HG02938 (cell line): ENCODE data around the gene CPM.
"Not testable (repeated sequence)": the region's sequence is repeated elsewhere in the genome, so short reads cannot be mapped to it uniquely, and the experiment has no call there.

Experiments used
- ATAC-seq: cut with Tn5 transposase; IDR thresholded peaks from one replicate; pipeline ENCODE4 v1.9.1; 2021; ENCODE audit warnings: mild to moderate bottlenecking, moderate library complexity; ENCODE audit not compliant: unreplicated experiment

The CPM gene

DNA sequence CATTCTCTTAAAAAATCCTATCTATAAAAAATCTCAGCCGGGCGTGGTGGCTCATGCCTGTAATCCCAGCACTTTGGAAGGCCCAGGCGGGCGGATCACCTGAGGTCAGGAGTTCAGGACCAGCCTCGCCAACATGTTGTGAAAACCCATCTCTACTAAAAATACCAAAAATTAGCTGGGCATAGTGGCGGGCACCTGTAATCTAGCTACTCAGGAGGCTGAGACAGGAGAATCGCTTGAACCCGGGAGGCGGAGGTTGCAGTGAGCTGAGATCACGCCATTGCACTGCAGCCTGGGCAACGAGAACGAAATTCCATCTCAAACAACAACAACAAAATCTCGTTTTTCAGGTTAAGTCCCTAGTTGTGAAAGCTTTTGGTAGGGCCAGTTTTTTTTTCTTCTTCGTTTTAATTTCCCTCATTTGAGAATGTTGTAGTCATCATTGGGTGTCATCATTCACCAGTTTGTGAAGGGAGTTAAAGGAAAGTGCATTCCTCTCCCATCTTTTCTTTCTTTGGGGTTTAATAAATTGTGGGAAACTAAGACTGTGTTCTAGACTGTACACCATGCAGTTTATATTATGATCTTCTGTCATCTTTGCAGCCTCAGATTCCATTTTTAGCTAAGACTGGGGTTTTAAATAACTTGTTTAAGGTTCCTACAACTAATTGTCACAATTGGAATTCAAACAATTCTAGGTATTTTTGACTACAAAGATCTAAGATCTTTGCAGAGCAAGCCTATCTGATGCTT, 101.0 kb downstream of the CPM start:
- no peak for ATAC-seq

- no peak for ATAC-seq
Measured at GRCh38 chr12:68831272-68831671, 101.7 kb downstream of the CPM start.

GRCh38 chr12:68828672-68829068, 104.3 kb downstream of the CPM start:
- ATAC-seq: no peak

DNA sequence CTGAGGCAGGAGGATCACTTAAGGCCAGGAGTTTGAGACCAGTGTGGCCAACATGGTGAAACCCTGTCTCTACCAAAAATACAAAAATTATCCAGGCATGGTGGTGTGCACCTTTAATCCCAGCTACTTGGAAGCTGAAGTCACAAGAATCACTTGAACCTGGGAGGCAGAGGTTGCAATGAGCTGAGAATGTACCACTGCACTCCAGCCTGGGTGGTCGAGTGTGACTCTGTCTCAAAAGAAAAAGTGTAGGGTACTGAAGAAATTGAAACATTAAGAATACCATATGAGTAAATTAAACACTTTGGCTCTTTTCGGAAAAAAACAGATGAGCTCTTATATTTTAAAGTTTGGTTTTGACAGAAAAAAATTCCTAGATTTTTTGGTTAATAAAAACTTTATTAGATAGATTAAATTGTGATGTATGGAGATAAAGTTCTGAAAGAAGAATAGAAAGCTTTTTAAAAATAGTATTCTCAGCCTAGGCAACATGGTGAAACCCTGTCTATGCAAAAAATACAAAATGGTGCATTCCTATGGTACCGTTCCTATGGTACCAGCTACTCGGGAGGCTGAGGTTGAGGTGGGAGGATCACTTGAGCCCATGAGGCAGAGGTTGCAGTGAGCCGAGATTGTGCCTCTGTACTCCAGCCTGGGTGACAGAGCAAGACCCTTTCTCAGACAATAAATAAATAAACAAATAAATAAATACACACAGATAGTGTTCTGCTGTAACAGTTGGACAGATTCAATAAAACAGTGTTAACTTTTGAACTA, 104.9 kb downstream of the CPM start:
- no peak for ATAC-seq

DNA sequence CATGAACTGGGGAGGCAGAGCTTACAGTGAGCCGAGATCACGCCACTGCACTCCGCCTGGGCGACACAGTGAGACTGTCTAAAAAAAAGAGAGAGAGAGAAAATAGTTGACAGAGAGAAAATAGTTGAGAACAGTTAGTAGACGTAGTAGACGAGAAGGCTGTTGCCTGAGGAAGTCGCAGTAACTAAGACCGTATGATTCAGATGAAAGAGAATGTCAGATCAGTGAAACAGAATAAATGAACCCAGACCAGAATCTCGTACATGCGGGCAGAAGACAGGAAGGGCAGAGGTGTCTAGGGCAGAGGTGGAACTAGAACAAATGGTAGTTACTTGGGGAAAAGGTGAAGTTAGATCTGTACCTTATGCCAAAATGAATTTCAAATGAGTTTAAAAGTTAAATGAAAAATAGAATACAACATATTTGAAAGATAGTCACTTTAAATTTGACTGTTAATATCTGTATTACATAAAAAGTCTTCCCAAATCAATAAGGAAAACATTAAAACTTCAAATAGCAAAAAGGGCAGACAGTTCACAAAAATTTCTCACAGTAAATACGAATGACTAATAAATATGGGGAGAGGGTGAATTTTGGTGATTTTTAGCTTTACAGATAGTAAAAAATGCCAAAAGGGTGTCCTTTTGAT, 107.3 kb downstream of the CPM start:
- ATAC-seq: no peak

DNA sequence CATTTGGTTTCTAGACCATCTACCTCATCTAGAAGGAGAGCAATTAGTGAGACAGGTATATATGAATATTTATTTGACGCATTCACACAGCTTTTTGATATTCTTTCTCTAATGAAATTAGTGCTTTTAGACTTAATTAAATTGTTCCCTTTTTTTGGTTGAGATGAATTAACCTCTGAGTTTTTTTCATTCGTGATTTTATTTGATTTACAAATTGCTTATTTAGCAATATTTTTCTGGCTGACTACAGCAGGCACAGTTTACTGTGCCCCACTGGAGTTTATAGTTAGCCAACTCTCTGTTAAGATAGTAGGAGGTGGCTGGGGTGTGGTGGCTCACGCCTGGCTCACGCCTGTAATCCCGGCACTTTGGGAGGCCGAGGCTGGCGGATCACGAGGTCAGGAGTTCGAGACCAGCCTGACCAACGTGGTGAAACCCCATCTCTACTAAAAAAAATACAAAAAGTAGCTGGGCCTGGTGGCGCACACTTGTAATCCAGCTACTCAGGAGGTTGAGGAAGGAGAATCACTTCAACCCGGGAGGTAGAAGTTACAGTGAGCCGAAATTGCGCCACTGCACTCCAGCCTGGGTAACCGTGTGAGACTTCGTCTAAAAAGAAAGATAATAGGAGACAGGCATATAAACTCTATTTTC, 108.2 kb downstream of the CPM start:
- no peak for ATAC-seq

- no peak for ATAC-seq
Measured at GRCh38 chr12:68824131-68824530, 108.8 kb downstream of the CPM start.

DNA sequence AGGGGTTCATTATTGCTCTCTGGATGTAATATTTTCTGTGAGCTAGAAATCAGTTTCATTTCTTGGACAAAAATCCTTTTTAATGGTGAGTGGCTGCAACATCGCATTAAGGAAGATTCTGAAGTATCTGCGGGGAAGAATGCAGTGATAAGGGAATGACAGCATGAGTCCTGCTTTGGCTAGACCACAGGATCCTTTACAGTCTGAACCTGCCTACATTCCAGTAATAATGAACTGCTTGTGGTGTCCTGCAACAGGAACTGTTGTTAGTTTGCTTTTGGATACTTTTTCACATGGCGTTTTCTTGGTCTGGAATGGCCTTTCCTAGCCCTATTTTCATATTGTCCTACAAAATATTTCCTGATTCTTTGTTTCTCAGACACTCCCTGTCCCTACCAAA, 109.3 kb downstream of the CPM start:
- ATAC-seq: no peak

GRCh38 chr12:68821357-68822188, 111.4 kb downstream of the CPM start:
- ATAC-seq: no peak

- ATAC-seq: not testable (repeated sequence)
Measured at GRCh38 chr12:68819481-68819880, 113.5 kb downstream of the CPM start.

- no peak for ATAC-seq
Measured at GRCh38 chr12:68815928-68816800, 116.8 kb downstream of the CPM start.

DNA sequence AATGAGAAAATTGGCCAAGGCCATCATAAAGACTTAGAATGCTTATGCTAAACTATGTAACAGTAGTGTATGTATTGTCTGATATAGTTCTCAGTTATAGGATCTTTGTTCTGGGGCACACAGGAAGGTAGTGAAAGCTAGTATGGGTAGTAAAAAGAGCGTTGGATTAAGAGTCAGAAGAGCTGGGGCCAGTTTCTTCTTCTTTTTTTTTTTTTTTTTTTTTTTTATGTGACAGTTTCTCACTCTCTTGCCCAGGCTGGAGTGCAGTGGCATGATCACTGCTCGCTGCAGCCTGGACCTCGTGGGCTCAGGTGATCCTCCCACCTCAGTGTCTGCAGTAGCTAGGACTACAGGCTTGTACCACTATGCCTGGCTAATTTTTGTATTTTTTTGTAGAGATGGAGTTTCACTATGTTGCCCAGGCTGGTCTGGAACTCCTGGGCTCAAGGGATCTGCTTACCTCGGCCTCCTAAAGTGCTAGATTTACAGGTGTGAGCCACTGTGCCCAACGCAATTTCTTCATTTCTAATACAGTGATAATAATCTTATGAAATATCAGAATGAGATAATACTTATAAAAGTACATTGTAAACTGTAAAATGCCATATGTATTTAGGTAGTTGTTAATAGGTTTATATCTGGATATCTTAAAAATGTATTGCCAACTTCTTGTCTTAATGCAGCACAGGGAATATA, 117.6 kb downstream of the CPM start:
- ATAC-seq: no peak

DNA sequence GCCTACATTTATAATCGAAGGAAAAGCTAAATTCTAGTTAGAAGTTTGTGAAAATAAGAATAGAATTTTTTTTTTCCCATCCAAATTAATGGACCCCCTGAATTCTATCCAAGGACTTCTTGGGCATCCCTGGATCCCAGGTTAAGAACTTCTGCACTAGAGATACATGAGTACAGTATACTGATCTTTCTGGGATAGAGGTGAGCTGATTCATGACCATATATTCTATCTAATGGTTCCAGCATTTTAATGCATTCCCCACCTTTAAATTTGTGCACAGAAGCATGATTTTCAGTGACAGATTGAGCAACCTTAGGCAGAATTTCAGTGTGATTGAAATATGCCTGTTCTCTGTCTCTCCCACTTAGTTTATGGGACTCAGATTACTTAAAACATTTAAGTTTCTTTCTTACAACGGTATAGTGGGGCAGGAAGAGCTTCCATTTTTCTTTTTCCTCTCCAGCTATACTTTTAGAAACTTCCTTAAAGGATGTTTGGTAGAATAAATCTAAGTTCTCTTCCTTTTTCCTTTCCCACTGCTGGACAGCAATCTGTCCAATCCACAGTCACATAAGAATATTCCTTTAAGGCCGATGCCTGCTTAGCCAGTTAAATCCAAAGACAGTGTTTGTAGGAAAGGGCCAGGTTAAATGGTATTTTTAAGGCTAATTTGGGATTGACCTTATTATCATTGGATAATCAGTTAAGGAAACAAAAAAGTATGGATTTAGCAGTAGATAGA, 118.3 kb downstream of the CPM start:
- no peak for ATAC-seq

DNA sequence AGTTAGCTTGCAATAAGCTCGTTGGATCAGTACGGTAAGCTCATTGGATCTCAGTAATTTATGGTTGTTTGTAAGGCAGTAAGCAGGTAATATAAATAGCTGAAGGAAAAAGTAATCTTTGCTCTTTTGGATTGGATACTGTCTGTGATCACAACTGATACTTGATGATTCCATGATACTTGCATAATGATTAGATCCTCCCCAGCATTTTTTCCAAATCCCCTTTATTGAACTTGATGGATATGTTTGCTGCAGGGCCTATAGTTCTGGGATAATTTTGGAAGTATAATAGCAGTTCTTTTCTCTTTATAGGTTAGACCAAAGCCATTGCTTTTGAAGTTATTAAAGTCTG, 119.8 kb downstream of the CPM start:
- no peak for ATAC-seq

GRCh38 chr12:68812553-68813241, 120.3 kb downstream of the CPM start:
- ATAC-seq: no peak

GRCh38 chr12:68811573-68811972, 121.4 kb downstream of the CPM start:
- not testable (repeated sequence) for ATAC-seq

DNA sequence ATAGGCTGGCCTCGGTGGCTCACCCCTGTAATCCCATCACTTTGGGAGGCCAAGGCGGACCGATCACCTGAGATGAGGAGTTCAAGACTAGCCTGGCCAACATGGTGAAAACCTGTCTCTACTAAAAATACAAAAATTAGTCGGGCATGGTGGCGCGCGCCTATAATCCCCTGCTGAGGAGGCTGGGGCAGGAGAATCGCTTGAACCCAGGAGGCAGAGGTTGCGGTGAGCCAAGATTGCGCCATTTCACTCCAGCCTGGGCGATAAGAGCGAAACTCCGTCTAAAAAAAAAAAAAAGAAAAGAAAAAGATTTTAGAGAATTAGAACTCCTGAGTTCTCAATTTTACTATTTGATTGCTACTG, 123.0 kb downstream of the CPM start:
- not testable (repeated sequence) for ATAC-seq
